CD4-positive, alpha-beta T cell (primary cell): ENCODE measurements around the gene PARP2. TPM values are rescaled to one million over a fixed set of nuclear protein-coding genes. Genes with fewer than 3 reads are reported as not detected.

Experiments used
- ATAC-seq: fragments of 200-7000 bp; cut with Tn5 transposase; one replicate; pipeline ENCODE4 v1.10.0; 2022; ENCODE audit warnings: mild to moderate bottlenecking; ENCODE audit not compliant: poor library complexity
- CTCF ChIA-PET: fragments of 350-600 bp; sonication (Branson Sonifier 250); formaldehyde crosslinking; loops from one replicate; lab custom pipeline; 2021; ENCODE audit warnings: antibody characterized with exemption, inconsistent platforms; lab: Charles Lee
- POLR2A ChIA-PET: fragments of 350-600 bp; sonication (Branson Sonifier 250); formaldehyde crosslinking; loops from one replicate; lab custom pipeline; 2021; ENCODE audit warnings: antibody characterized with exemption, inconsistent platforms; lab: Charles Lee
- DNase-seq, 14 experiments: peaks; one replicate each; pipeline ENCODE4 v3.0.0-alpha.2; 2013 to 2020; ENCODE audit warnings: mixed read lengths in 2 of 14
- H3K27ac ChIP-seq, 2 donors: one replicate each; pipeline versions ENCODE4 v1.5.1 to v1.7.0; 2013; ENCODE audit warnings: low read length in 2 of 2, low read depth in 1 of 2, mild to moderate bottlenecking in 1 of 2
- H3K27me3 ChIP-seq, 2 experiments: 1 replicate in 1 of 2; 2 replicates in 1 of 2; pipeline versions ENCODE4 v1.6.1 to v1.7.0; 2013; ENCODE audit warnings: low read length in 2 of 2, control low read depth in 1 of 2, mild to moderate bottlenecking in 1 of 2, moderate library complexity in 1 of 2; ENCODE audit not compliant: insufficient read depth in 2 of 2, control insufficient read depth in 1 of 2
- H3K36me3 ChIP-seq: one replicate; pipeline ENCODE4 v1.6.1; 2013; ENCODE audit warnings: low read length, control low read depth; ENCODE audit not compliant: insufficient read depth
- H3K4me1 ChIP-seq: one replicate; pipeline ENCODE4 v1.6.1; 2013; ENCODE audit warnings: low read length, control low read depth; ENCODE audit not compliant: insufficient read depth
- H3K4me3 ChIP-seq: one replicate; pipeline ENCODE4 v1.5.1; 2013; ENCODE audit warnings: mild to moderate bottlenecking, low read length, moderate library complexity
- H3K9me3 ChIP-seq, 2 experiments: 1 replicate in 1 of 2; 2 replicates in 1 of 2; pipeline versions ENCODE4 v1.6.1 to v1.7.0; 2013; ENCODE audit warnings: low read length in 2 of 2, mild to moderate bottlenecking in 2 of 2, control low read depth in 1 of 2, moderate library complexity in 1 of 2; ENCODE audit not compliant: control insufficient read depth in 1 of 2, insufficient read depth in 1 of 2
- H3K27ac Mint-ChIP-seq: one replicate; pipeline ENCODE4 v1.8.0; 2020; ENCODE audit warnings: mixed read lengths
- H3K27me3 Mint-ChIP-seq: one replicate; pipeline ENCODE4 v1.8.0; 2021; ENCODE audit warnings: mixed read lengths
- H3K36me3 Mint-ChIP-seq: one replicate; pipeline ENCODE4 v1.8.0; 2021; ENCODE audit warnings: low read depth, mixed read lengths
- H3K4me1 Mint-ChIP-seq: one replicate; pipeline ENCODE4 v1.8.0; 2021; ENCODE audit warnings: low read depth, mixed read lengths
- H3K4me3 Mint-ChIP-seq: one replicate; pipeline ENCODE4 v1.8.0; 2020; ENCODE audit warnings: mild to moderate bottlenecking, mixed read lengths
- H3K9me3 Mint-ChIP-seq: one replicate; pipeline ENCODE4 v1.8.0; 2020; ENCODE audit warnings: mixed read lengths
- intact Hi-C, 2 experiments: fragments of 100-400 bp; cut with DNase I in 1 of 2; cut with micrococcal nuclease in 1 of 2; formaldehyde crosslinking; loops; one replicate each; pipeline versions ENCODE4 v1.15.1 to v1.9.0; 2023 to 2025; cut with DNase I, micrococcal nuclease
- total RNA-seq, 174 experiments: library from RNA in 2 of 174; stranded (reverse) in 2 of 174; gene quantifications; one replicate each; pipeline ENCODE4 v1.2.3 and lab custom pipeline; 2021 to 2026
- TF ChIP-seq, protein P1 (sequence below): fragments of 200-600 bp; IDR thresholded peaks from one replicate; pipeline ENCODE4 v1.8.0; 2022; ENCODE audit warnings: antibody characterized with exemption, mild to moderate bottlenecking

Gene PARP2
- total RNA-seq, 2 experiments from 2014 or later = 16.3 to 20.4 TPM

DNA sequence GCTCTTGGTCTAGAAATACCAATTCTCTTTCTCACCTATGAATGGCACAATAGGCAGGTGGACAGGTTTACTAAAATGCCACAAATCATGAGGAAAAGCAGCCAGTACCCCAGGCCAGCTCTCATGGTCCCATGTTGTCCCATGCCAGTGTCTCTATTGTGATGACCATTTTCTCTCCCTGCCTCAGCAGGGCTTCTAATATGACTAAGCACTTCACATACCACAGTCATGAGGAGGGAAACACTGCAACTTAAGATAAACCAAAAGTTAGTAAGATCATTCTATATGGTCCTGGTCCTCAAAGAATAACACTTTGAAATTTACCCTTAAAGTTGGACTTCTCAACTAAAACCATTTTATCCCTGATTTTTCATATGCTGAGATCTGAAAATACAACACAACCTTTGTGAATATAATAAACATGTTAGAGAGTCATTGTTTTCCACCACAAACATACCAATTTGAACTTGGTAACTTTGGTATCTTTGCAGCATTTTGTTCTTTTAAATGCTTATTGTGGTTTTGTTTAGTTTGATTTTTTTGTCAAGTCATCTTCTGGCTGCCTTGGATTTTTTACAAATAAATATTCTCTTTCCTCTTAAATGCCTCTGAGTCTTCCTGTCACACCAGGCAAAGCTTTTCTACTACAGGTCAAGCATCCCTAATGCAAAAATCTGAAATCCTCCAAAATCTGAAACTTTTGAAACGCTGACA lies 41.2 kb upstream of the PARP2 start:
- POLR2A ChIA-PET = no interaction called here
- DNase-seq (no peak), ATAC-seq (no peak)
- Histone ChIP-seq H3K4me1 (peaks cover 7% of the 10 kb centered on the region), H3K4me3 (no peak overlapping the region), H3K27ac (no peak overlapping the region), H3K27me3 (no peaks in the 10 kb centered on the region), H3K9me3 (no peaks in the 10 kb centered on the region), H3K36me3 (peaks cover 41% of the 10 kb centered on the region)
- intact Hi-C loops = no loop called here
- Mint-ChIP-seq H3K36me3 (peaks cover 65% of the 10 kb centered on the region), H3K27me3 (no peaks in the 10 kb centered on the region), H3K4me3 (no peak overlapping the region), H3K27ac (no peak overlapping the region), H3K4me1 (peaks cover 50% of the 10 kb centered on the region), H3K9me3 (no peaks in the 10 kb centered on the region)
- TF ChIP-seq, protein P1, sequence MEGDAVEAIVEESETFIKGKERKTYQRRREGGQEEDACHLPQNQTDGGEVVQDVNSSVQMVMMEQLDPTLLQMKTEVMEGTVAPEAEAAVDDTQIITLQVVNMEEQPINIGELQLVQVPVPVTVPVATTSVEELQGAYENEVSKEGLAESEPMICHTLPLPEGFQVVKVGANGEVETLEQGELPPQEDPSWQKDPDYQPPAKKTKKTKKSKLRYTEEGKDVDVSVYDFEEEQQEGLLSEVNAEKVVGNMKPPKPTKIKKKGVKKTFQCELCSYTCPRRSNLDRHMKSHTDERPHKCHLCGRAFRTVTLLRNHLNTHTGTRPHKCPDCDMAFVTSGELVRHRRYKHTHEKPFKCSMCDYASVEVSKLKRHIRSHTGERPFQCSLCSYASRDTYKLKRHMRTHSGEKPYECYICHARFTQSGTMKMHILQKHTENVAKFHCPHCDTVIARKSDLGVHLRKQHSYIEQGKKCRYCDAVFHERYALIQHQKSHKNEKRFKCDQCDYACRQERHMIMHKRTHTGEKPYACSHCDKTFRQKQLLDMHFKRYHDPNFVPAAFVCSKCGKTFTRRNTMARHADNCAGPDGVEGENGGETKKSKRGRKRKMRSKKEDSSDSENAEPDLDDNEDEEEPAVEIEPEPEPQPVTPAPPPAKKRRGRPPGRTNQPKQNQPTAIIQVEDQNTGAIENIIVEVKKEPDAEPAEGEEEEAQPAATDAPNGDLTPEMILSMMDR = no peak
- CTCF ChIA-PET = no interaction called here

DNA sequence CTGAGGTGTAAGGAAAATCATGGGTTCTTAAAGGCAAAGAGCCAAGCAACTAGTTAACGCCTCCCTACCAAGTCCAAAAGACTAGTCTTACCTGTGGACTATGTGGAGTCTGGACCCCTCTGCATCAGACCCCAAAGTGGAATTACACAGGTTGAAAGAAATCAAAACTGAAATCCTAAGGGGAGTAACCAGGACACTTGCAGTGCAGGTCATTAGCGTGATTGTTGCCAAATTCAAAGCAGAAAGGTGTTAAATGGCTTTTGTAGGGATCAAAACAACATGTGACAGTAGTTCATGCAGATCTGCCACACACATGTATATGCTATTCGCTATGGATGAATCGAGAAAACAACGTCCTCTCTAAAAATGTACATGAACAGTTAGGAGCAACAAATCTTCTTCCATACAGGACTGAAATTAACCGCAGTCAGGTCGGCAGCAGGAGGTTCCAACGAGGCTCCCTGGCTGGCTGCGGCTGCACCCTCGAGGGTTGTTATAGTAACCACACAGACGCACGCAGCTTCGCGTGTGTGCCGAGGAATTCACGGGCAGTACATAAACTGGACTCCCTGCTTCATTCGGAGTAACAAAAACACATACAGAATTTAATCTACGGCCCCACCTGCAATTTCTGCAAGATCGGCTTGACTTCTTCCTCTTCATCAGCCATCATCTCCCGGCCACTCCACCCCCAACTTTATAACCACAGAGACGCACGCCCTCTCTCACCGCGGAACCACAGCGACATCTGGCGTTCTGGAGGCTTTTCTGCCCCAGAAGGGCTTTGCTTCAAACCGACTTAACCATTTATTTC lies 38.0 kb upstream of the PARP2 start, which contains the start of gene TTC5:
TTC5 (minus strand) TSS at position 687 of the 814 bp plus-strand sequence; CDS start at position 673, 14 bp downstream.
- Mint-ChIP-seq H3K27me3 (no peaks in the 10 kb centered on the region), H3K36me3 (peaks cover 39% of the 10 kb centered on the region), H3K27ac (peak within 1 kb of the TSS; percentile 77), H3K4me3 (peak within 1 kb of the TSS; percentile 94), H3K4me1 (peaks cover 49% of the 10 kb centered on the region), H3K9me3 (no peaks in the 10 kb centered on the region)
- DNase-seq (peak; percentile 85 to 94 (median 91)), ATAC-seq (peak; percentile 98)
- Histone ChIP-seq H3K36me3 (peaks cover 13% of the 10 kb centered on the region), H3K9me3 (no peaks in the 10 kb centered on the region), H3K27ac (peak within 1 kb of the TSS; percentile 26 to 32), H3K27me3 (no peaks in the 10 kb centered on the region), H3K4me3 (peak within 1 kb of the TSS; percentile 89), H3K4me1 (peaks cover 7% of the 10 kb centered on the region)
- POLR2A ChIA-PET = interaction anchor here (0.8 to 1.5 kb wide), 2 partner anchors 38 to 377 kb away, joined by 3 to 4 read pairs; partner anchors contain the start of gene PARP2
- TF ChIP-seq, protein P1 = peak; percentile 95
- CTCF ChIA-PET = interaction anchor here (0.7 to 1.4 kb wide), 5 partner anchors 24 to 376 kb away, joined by 3 to 8 read pairs (median 3); partner anchors contain the start of gene PARP2
- intact Hi-C loops = no loop called here

DNA sequence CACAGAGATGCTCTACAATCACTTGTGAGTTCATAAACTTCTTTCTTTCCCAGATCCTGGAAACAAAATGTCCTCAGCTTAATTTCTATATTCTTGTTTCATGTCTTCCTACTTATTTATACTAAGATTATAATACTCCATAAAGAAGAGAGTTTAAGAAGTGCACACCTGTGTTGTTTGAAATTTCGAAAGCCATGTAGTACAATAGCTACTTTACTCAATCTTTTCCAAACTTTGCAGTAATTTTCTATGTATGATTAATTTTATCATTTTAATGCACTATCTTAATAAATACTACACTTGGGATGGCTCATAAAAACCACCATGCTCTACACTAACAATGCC lies 37.4 kb upstream of the PARP2 start:
- intact Hi-C loops = no loop called here
- ChIA-PET POLR2A (interaction anchor here (0.8 to 1.5 kb wide), 2 partner anchors 37 to 376 kb away, joined by 3 to 4 read pairs; partner anchors contain the start of gene PARP2), CTCF (interaction anchor here (0.7 to 1.4 kb wide), 5 partner anchors 23 to 375 kb away, joined by 3 to 8 read pairs (median 3); partner anchors contain the start of gene PARP2)
- Mint-ChIP-seq H3K4me1 (peaks cover 43% of the 10 kb centered on the region), H3K27me3 (no peaks in the 10 kb centered on the region), H3K9me3 (no peaks in the 10 kb centered on the region), H3K36me3 (peaks cover 33% of the 10 kb centered on the region), H3K4me3 (peak overlapping the region; percentile 94), H3K27ac (peak overlapping the region; percentile 77)
- H3K4me1 ChIP-seq = peaks cover 7% of the 10 kb centered on the region
- H3K36me3 ChIP-seq = peaks cover 7% of the 10 kb centered on the region
- DNase-seq = no peak
- H3K27me3 ChIP-seq = no peaks in the 10 kb centered on the region
- TF ChIP-seq, protein P1 = peak; percentile 60
- H3K4me3 ChIP-seq = peak overlapping the region; percentile 89
- H3K27ac ChIP-seq = no peak overlapping the region
- ATAC-seq = no peak
- no peaks in the 10 kb centered on the region for H3K9me3 ChIP-seq
